Transverse colon (tissue), 4 donors: ENCODE results near the gene CDC25B. TPM values are rescaled to one million over a fixed set of nuclear protein-coding genes. Genes with fewer than 3 reads are reported as not detected.

Experiments
- DNase-seq: peaks from one replicate; pipeline ENCODE4 v3.0.0-alpha.2; 2019
- H3K27ac ChIP-seq, 4 donors: fragments of 200-600 bp; sonication (generic); 2 replicates each; pipeline ENCODE4 v1.5.1; 2016 to 2018; ENCODE audit warnings: inconsistent platforms in 4 of 4
- H3K27me3 ChIP-seq: fragments of 200-600 bp; sonication (generic); 2 replicates; pipeline ENCODE4 v1.5.1; 2017; ENCODE audit warnings: inconsistent platforms
- H3K36me3 ChIP-seq, 4 donors: fragments of 200-600 bp; sonication (generic); 2 replicates each; pipeline ENCODE4 v1.5.1; 2017 to 2019; ENCODE audit warnings: inconsistent platforms in 4 of 4
- H3K4me1 ChIP-seq, 4 donors: fragments of 200-600 bp; sonication (generic); 2 replicates each; pipeline ENCODE4 v1.5.1; 2017 to 2020; ENCODE audit warnings: inconsistent platforms in 4 of 4
- H3K4me3 ChIP-seq, 4 donors: fragments of 200-600 bp; sonication (generic); 1 replicate in 1 of 4; 2 replicates in 3 of 4; pipeline versions ENCODE4 v1.5.1 to v1.6.1; 2017 to 2019; ENCODE audit warnings: inconsistent platforms in 4 of 4
- H3K9me3 ChIP-seq, 2 donors: fragments of 200-600 bp; sonication (generic); 2 replicates each; pipeline ENCODE4 v1.5.1; 2017 to 2019; ENCODE audit warnings: inconsistent platforms in 2 of 2
- EP300 ChIP-seq: sonication (generic); formaldehyde crosslinking; IDR thresholded peaks from one replicate; pipeline ENCODE4 v1.6.1; 2017; ENCODE audit warnings: antibody characterized with exemption, low read depth
- POLR2A ChIP-seq: fragments of 450-650 bp; IDR thresholded peaks from one replicate; pipeline ENCODE4 v1.6.1; 2016; ENCODE audit warnings: antibody characterized with exemption, mild to moderate bottlenecking, moderate library complexity
- POLR2AphosphoS5 ChIP-seq, 3 donors: sonication (generic); formaldehyde crosslinking; IDR thresholded peaks; one replicate each; pipeline ENCODE4 v1.6.1; 2016; ENCODE audit warnings: antibody characterized with exemption in 3 of 3
- WGBS, 2 donors: methylation state at CpG; one replicate each; pipeline ENCODE4 v1.1.5; 2018; ENCODE audit warnings: low coverage in 1 of 2; 5-methylcytosine and 5-hydroxymethylcytosine counted together
- in situ Hi-C, 4 donors: fragments of 200-750 bp; cut with MboI; loops; one replicate each; pipeline versions ENCODE4 v1.15.0 to v1.15.1; 2017; ENCODE audit warnings: low sequenced_read_pairs in 3 of 4, low pct_ligation_motif_present in 1 of 4, low pct_unique_long_range_greater_than_20kb in 1 of 4
- intact Hi-C: fragments of 100-400 bp; cut with DNase I; formaldehyde crosslinking; loops from one replicate; pipeline ENCODE4 v1.15.1; 2023; ENCODE audit warnings: low total_unique reads
- total RNA-seq, 4 donors: library from RNA; depleted of rRNA; stranded (reverse); fragments of >200 nt; gene quantifications; one replicate each; pipeline ENCODE4 v1.1.0, GENCODE V29; 2016
- TF ChIP-seq, protein P1 (sequence below), 5 experiments: fragments of 200-600 bp in 3 of 5; fragments of 450-650 bp in 2 of 5; sonication (generic) in 3 of 5; IDR thresholded peaks; 1 replicate in 2 of 5; 2 replicates in 3 of 5; pipeline ENCODE4 v1.5.1; 2016 to 2017; ENCODE audit warnings: antibody characterized with exemption in 5 of 5, inconsistent platforms in 3 of 5, mild to moderate bottlenecking in 2 of 5, moderate library complexity in 1 of 5

The CDC25B gene
- total RNA-seq, 4 donors from 2014 or later = 14.1 to 89.4 (median 39.5) TPM

- in situ Hi-C loops (no loop called here), intact Hi-C loops (no loop called here)
- H3K27me3 ChIP-seq = peaks cover 22% of the 10 kb centered on the region
These were observed 46.2 kb upstream of the CDC25B start for GRCh38 chr20:3749689-3750531.

GRCh38 chr20:3751305-3751674 is 44.8 kb upstream of the CDC25B start:
- H3K27me3 ChIP-seq = peaks cover 16% of the 10 kb centered on the region
- intact Hi-C loops (no loop called here), in situ Hi-C loops (no loop called here)
- H3K4me3 ChIP-seq = peak overlapping the region in 2 of 4 donors; percentile 36 to 47
- no peak for DNase-seq
- no peak overlapping the region for H3K27ac ChIP-seq
- no peaks in the 10 kb centered on the region for H3K36me3 ChIP-seq
- 61 to 71% methylated on average over 4 to 31 of the region's 31 CpGs for WGBS, 2 donors
- TF ChIP-seq, protein P1, sequence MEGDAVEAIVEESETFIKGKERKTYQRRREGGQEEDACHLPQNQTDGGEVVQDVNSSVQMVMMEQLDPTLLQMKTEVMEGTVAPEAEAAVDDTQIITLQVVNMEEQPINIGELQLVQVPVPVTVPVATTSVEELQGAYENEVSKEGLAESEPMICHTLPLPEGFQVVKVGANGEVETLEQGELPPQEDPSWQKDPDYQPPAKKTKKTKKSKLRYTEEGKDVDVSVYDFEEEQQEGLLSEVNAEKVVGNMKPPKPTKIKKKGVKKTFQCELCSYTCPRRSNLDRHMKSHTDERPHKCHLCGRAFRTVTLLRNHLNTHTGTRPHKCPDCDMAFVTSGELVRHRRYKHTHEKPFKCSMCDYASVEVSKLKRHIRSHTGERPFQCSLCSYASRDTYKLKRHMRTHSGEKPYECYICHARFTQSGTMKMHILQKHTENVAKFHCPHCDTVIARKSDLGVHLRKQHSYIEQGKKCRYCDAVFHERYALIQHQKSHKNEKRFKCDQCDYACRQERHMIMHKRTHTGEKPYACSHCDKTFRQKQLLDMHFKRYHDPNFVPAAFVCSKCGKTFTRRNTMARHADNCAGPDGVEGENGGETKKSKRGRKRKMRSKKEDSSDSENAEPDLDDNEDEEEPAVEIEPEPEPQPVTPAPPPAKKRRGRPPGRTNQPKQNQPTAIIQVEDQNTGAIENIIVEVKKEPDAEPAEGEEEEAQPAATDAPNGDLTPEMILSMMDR (IDR thresholded peaks at IDR 0.05) = no peak
- TF ChIP-seq POLR2A (no peak), POLR2AphosphoS5 (IDR thresholded peaks at IDR 0.05) (no peak), EP300 (no peak)
- H3K9me3 ChIP-seq = no peaks in the 10 kb centered on the region
- H3K4me1 ChIP-seq = peaks cover 2 to 20% (median 10%) of the 10 kb centered on the region in 4 donors

More at GRCh38 chr20:3749689-3750531, 46.2 kb upstream of the CDC25B start:
- Histone ChIP-seq H3K4me3 (no peak overlapping the region), H3K9me3 (no peaks in the 10 kb centered on the region), H3K4me1 (peaks cover 2 to 20% (median 10%) of the 10 kb centered on the region in 4 donors), H3K27ac (no peak overlapping the region), H3K36me3 (no peaks in the 10 kb centered on the region)
- no peak for DNase-seq
- TF ChIP-seq, protein P1 (IDR thresholded peaks at IDR 0.05) = peak; percentile 55 to 71 (median 69)
- no peak for TF ChIP-seq EP300
- WGBS, 2 donors = 69% methylated on average over 51 of the region's 72 CpGs; no CpG with 5 or more reads in 1 of the 2 donors

DNA sequence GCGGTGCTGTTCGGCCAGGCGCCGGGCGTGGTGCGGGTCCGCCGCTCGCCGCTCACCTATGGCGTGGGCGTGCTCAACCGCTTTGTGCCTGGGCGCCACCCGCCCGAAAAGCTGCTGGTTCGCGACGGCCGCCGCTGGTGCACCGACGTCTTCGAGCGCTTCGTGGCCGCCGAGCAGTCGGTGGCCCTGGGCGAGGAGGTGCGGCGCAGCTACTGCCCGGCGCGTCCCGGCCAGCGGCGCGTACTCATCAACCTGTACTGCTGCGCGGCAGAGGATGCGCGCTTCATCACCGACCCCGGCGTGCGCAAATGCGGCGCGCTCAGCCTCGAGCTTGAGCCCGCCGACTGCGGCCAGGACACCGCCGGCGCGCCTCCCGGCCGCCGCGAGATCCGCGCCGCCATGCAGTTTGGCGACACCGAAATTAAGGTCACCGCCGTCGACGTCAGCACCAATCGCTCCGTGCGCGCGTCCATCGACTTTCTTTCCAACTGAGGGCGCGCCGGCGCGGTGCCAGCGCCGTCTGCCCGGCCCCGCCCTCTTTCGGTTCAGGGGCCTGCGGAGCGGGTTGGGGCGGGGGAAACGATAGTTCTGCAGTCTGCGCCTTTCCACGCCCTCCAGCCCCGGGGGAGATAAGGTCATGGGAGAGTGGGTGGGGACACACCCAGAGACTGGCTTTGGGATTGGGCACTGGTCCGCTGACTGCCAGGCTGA is 44.3 kb upstream of the CDC25B start:
- in situ Hi-C loops (no loop called here), intact Hi-C loops (no loop called here)
- Histone ChIP-seq H3K27ac (peak overlapping the region in 1 of 4 donors; percentile 7), H3K9me3 (no peaks in the 10 kb centered on the region), H3K4me3 (peak overlapping the region in 3 of 4 donors; percentile 12 to 47 (median 36)), H3K36me3 (no peaks in the 10 kb centered on the region), H3K27me3 (peaks cover 16% of the 10 kb centered on the region), H3K4me1 (peaks cover 2 to 20% (median 10%) of the 10 kb centered on the region in 4 donors)
- DNase-seq = peak; percentile 68
- TF ChIP-seq EP300 (no peak), POLR2AphosphoS5 (IDR thresholded peaks at IDR 0.05) (no peak), POLR2A (no peak)
- TF ChIP-seq, protein P1 (IDR thresholded peaks at IDR 0.05) = no peak
- WGBS, 2 donors = 45% methylated on average over 95 of the region's 95 CpGs; no CpG with 5 or more reads in 1 of the 2 donors

GRCh38 chr20:3752386-3752759 is 43.7 kb upstream of the CDC25B start:
- WGBS, 2 donors = 37% methylated on average over 13 of the region's 13 CpGs; no CpG with 5 or more reads in 1 of the 2 donors
- intact Hi-C loops = no loop called here
- TF ChIP-seq POLR2AphosphoS5 (IDR thresholded peaks at IDR 0.05) (no peak), POLR2A (no peak), EP300 (no peak)
- TF ChIP-seq, protein P1 (IDR thresholded peaks at IDR 0.05) = no peak
- Histone ChIP-seq H3K27me3 (peaks cover 16% of the 10 kb centered on the region), H3K27ac (peak overlapping the region in 1 of 4 donors; percentile 34), H3K4me1 (peaks cover 2 to 20% (median 10%) of the 10 kb centered on the region in 4 donors), H3K36me3 (no peaks in the 10 kb centered on the region), H3K4me3 (peak overlapping the region in 3 of 4 donors; percentile 12 to 47 (median 36)), H3K9me3 (no peaks in the 10 kb centered on the region)
- in situ Hi-C loops = no loop called here
- no peak for DNase-seq
